ENCODE measurements around the gene SLC35B2. TPM values are rescaled to one million over a fixed set of nuclear protein-coding genes. Genes with fewer than 3 reads are reported as not detected.

SLC35B2 gene
- total and polyA plus RNA-seq, 9 of the 15 experiments (the other 6 are each of a cell fraction or from before 2014, with no cell fraction given) = 14.5 to 59.1 (median 47.1) TPM

DNA sequence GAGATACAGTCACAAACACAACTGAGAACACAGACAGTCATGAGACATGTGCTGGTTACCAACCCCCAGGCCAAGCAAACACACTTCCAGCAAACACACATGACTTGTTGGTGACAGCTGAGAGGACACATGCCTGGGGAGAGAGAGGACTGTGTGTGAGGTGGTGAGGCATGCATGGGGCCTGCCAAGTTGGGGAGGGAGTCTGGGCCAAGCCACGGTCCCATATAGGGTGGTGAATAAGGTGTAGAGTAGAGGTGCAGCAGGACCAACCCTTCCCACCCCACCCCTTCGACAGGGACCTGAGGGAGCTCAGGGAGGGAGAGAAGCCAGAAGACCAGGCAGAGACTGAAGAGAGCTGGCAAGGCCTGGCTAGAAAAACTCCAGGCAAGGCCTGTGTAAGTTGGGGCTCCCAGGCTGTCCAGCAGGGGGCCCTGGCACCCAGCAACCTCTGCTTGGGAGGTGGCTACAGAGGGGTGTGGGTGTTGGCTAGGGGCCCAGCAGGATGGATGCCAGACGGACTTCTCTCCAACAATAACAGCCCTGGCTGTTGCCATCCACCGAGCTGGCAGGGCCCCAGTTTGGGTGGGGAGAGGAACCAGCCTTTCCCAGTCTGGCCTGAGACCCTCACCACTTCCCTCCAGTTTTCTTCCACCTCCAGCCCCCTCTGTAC is 35.9 kb downstream of the SLC35B2 start (continued):
- TF ChIP-seq KLF6 (CRISPR knock-in tag; IDR thresholded peaks at IDR 0.05; ENCODE audit: borderline replicate concordance) (no peak; the same call in 1 of the 2 replicates), TAF15 (IDR thresholded peaks at IDR 0.05; ENCODE audit: low read depth, low read length) (no peak), HSF4 (CRISPR knock-in tag; IDR thresholded peaks at IDR 0.05; ENCODE audit: borderline replicate concordance) (no peak), ZNF282 (CRISPR knock-in tag; IDR thresholded peaks at IDR 0.05) (no peak), HNRNPL (IDR thresholded peaks at IDR 0.05; ENCODE audit: low read depth, low read length) (no peak), ZNF197 (CRISPR knock-in tag; IDR thresholded peaks at IDR 0.05; ENCODE audit: low read depth) (no peak), RBFOX2 (IDR thresholded peaks at IDR 0.05; ENCODE audit: low read depth, low read length) (peak; percentile 29; the same call in 1 of the 2 replicates), NONO (IDR thresholded peaks at IDR 0.05; ENCODE audit: low read depth in 2 of 2, low read length in 1 of 2) (no peak), CBX8 (IDR thresholded peaks at IDR 0.05; ENCODE audit: borderline replicate concordance, extremely low read depth, low read depth, low read length, poor library complexity, severe bottlenecking) (no peak), SNIP1 (IDR thresholded peaks at IDR 0.05; ENCODE audit: low read depth) (no peak), FOXA3 (CRISPR knock-in tag; conservative IDR thresholded peaks at IDR 0.05 in 1 of 2, IDR thresholded peaks at IDR 0.05 in 1 of 2) (peak in 1 of 2 experiments; percentile 86; a peak in 2 of 4 replicates), SMARCB1 (IDR thresholded peaks at IDR 0.05; ENCODE audit: insufficient read length, low read depth) (no peak), KLF1 (tag; IDR thresholded peaks at IDR 0.05) (no peak), SRSF1 (IDR thresholded peaks at IDR 0.05; ENCODE audit: low read depth, low read length) (no peak), CHD1 (IDR thresholded peaks at IDR 0.05; ENCODE audit: low read length) (no peak)
- TF ChIP-seq, protein P1, sequence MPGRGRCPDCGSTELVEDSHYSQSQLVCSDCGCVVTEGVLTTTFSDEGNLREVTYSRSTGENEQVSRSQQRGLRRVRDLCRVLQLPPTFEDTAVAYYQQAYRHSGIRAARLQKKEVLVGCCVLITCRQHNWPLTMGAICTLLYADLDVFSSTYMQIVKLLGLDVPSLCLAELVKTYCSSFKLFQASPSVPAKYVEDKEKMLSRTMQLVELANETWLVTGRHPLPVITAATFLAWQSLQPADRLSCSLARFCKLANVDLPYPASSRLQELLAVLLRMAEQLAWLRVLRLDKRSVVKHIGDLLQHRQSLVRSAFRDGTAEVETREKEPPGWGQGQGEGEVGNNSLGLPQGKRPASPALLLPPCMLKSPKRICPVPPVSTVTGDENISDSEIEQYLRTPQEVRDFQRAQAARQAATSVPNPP (IDR thresholded peaks at IDR 0.05; ENCODE audit: borderline replicate concordance, insufficient read depth, insufficient read length) = no peak
- TF ChIP-seq, protein P2, sequence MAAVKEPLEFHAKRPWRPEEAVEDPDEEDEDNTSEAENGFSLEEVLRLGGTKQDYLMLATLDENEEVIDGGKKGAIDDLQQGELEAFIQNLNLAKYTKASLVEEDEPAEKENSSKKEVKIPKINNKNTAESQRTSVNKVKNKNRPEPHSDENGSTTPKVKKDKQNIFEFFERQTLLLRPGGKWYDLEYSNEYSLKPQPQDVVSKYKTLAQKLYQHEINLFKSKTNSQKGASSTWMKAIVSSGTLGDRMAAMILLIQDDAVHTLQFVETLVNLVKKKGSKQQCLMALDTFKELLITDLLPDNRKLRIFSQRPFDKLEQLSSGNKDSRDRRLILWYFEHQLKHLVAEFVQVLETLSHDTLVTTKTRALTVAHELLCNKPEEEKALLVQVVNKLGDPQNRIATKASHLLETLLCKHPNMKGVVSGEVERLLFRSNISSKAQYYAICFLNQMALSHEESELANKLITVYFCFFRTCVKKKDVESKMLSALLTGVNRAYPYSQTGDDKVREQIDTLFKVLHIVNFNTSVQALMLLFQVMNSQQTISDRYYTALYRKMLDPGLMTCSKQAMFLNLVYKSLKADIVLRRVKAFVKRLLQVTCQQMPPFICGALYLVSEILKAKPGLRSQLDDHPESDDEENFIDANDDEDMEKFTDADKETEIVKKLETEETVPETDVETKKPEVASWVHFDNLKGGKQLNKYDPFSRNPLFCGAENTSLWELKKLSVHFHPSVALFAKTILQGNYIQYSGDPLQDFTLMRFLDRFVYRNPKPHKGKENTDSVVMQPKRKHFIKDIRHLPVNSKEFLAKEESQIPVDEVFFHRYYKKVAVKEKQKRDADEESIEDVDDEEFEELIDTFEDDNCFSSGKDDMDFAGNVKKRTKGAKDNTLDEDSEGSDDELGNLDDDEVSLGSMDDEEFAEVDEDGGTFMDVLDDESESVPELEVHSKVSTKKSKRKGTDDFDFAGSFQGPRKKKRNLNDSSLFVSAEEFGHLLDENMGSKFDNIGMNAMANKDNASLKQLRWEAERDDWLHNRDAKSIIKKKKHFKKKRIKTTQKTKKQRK (IDR thresholded peaks at IDR 0.05; ENCODE audit: borderline replicate concordance, low read depth, low read length) = no peak
- TF ChIP-seq, protein P3, sequence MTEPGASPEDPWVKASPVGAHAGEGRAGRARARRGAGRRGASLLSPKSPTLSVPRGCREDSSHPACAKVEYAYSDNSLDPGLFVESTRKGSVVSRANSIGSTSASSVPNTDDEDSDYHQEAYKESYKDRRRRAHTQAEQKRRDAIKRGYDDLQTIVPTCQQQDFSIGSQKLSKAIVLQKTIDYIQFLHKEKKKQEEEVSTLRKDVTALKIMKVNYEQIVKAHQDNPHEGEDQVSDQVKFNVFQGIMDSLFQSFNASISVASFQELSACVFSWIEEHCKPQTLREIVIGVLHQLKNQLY (CRISPR knock-in tag; conservative IDR thresholded peaks at IDR 0.05) = no peak
- TF ChIP-seq, protein P4, sequence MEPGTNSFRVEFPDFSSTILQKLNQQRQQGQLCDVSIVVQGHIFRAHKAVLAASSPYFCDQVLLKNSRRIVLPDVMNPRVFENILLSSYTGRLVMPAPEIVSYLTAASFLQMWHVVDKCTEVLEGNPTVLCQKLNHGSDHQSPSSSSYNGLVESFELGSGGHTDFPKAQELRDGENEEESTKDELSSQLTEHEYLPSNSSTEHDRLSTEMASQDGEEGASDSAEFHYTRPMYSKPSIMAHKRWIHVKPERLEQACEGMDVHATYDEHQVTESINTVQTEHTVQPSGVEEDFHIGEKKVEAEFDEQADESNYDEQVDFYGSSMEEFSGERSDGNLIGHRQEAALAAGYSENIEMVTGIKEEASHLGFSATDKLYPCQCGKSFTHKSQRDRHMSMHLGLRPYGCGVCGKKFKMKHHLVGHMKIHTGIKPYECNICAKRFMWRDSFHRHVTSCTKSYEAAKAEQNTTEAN (CRISPR knock-in tag; IDR thresholded peaks at IDR 0.05) = no peak

All from K562 (cell line).